HG03108 (cell line): Measurements from ENCODE around the gene FMNL3.
A peak's percentile ranks its signal among the peaks of the same experiment; 100 is the strongest.
"Not testable (repeated sequence)": the region's sequence is repeated elsewhere in the genome, so short reads cannot be mapped to it uniquely, and the experiment has no call there.

ENCODE experiments used
- ATAC-seq: cut with Tn5 transposase; IDR thresholded peaks from one replicate; pipeline ENCODE4 v1.9.1; 2021; ENCODE audit warnings: moderate library complexity; ENCODE audit not compliant: unreplicated experiment

FMNL3 gene

GRCh38 chr12:49633703-49634345 lies 73.4 kb downstream of the FMNL3 start:
- no peak for ATAC-seq

- ATAC-seq = no peak
Observed at GRCh38 chr12:49632986-49633702, 74.1 kb downstream of the FMNL3 start.

GRCh38 chr12:49632401-49632800 lies 74.8 kb downstream of the FMNL3 start:
- no peak for ATAC-seq

- no peak for ATAC-seq
Observed at GRCh38 chr12:49631336-49631907, 75.8 kb downstream of the FMNL3 start.

- ATAC-seq = no peak
Observed at GRCh38 chr12:49627752-49628360, 79.3 kb downstream of the FMNL3 start.

GRCh38 chr12:49626836-49627235 lies 80.4 kb downstream of the FMNL3 start:
- ATAC-seq = no peak

- ATAC-seq = no peak
Observed at GRCh38 chr12:49626169-49626835, 80.9 kb downstream of the FMNL3 start.

GRCh38 chr12:49624921-49625577 lies 82.2 kb downstream of the FMNL3 start:
- ATAC-seq = no peak

GRCh38 chr12:49623142-49623904 lies 83.9 kb downstream of the FMNL3 start, which contains the start of gene PRPF40B:
Gene PRPF40B (plus strand): TSS chr12:49623561. CDS start chr12:49623591, 30 bp downstream.
- peak; percentile 67 for ATAC-seq

- peak; percentile 19 for ATAC-seq
Observed at GRCh38 chr12:49622501-49623141, 84.6 kb downstream of the FMNL3 start.

GRCh38 chr12:49621651-49622500 lies 85.3 kb downstream of the FMNL3 start:
- ATAC-seq = no peak

- no peak for ATAC-seq
Observed at GRCh38 chr12:49619286-49619685, 87.9 kb downstream of the FMNL3 start.

- ATAC-seq = no peak
Observed at GRCh38 chr12:49618576-49618975, 88.6 kb downstream of the FMNL3 start.

GRCh38 chr12:49616533-49617219 lies 90.5 kb downstream of the FMNL3 start:
- no peak for ATAC-seq

- no peak for ATAC-seq
Observed at GRCh38 chr12:49615725-49616124, 91.5 kb downstream of the FMNL3 start.

- no peak for ATAC-seq
Observed at GRCh38 chr12:49612210-49612609, 95.0 kb downstream of the FMNL3 start.

GRCh38 chr12:49610785-49611184 lies 96.4 kb downstream of the FMNL3 start:
- not testable (repeated sequence) for ATAC-seq

GRCh38 chr12:49609875-49610154 lies 97.4 kb downstream of the FMNL3 start:
- no peak for ATAC-seq
